SIG-M5 treated with dmso at 0.1 percent for 504 hours (cell line): ENCODE data around the gene CCS.
"Not testable (repeated sequence)": the region's sequence is repeated elsewhere in the genome, so short reads cannot be mapped to it uniquely, and the experiment has no call there.

ENCODE experiments used
- DNase-seq: peaks from one replicate; lab custom pipeline; 2025; ENCODE audit not compliant: unreplicated experiment; lab: John Stamatoyannopoulos, UW

The CCS gene

DNA sequence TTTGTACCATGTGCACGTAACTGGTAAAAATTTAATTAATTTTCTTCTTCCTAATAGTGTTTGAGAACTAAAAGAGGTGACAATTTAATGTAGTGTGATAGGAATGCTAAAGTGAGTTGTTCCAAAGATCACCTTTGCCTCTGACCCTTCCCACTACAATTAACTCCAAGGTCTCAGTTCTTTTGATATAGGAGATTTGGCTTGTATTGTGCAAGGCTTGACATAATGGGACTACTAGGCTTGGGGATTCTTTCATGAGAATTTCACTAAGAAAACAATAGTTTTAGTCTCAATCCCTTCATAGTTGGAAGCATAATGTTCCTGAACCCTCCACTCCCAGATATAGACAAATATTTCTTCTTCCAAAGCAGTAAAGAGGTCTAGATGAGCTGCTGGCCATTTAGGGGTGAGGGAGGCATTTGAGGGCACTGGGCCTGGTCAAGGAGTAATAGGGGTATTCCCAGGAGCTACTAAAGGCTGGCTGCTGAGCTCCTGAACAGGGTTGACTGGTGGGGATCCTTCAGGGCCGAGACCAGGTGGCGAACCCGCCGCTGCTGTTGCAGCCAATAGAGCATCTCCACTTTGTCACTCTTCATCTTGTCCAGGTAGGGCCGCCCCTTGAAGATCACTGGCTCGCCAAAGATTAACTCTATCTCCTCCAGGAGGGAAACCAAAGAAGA is 2.8 kb upstream of the CCS start:
- no peak for DNase-seq

DNA sequence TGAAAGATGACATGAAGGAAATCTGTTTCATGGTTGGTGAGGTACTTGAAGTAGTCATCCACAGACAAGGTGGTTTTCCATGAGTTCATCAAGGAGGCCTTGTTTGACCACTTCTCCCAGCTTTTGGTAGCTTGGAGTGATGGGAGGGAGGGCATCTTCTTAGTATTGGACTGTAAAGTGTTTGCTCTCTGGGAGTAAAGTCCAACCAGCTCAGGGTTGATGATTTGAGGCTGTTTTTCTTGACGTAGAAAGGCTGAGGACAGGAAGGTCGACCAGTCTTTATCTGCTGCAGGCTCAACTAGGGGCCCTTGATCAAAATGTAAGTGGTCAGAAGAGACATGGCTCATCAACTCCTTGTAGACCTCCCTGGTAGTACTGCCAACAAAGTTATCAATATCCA is 1.8 kb upstream of the CCS start:
- no peak for DNase-seq

DNA sequence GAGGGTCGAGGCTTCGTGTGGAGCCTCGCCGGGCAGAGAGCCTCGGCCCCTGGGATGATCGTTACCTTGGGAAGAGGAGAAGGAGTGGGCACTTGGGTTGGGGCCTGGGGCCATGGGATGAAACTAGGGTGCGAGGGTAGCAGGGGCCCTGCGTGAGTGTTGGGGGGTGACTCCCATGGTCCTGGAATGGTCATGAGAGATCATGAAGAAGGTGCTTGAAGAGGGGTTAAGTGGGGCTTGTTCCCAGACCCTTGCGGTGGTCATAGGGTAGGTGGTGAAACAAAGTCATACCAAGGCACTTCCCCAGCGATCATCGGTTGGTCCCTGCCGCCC is 284 bp downstream of the CCS start:
- no peak for DNase-seq

DNA sequence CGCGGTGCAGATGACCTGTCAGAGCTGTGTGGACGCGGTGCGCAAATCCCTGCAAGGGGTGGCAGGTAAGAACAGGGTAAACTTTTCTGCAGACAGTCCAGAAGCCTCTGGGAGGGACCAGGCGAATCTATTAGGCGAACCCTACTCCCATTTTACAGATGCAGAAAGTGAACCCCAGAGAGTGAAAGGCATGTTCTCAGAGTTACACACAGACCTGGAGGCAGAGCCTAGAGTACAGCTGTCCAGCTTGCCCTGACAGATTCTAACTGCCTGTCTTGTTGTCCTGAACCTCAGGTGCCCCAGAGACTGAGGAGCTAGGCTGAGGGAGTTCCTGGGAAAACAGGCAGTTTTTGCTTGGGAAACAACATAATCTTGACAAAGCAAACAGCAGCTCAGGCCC is 665 bp downstream of the CCS start:
- no peak for DNase-seq

DNA sequence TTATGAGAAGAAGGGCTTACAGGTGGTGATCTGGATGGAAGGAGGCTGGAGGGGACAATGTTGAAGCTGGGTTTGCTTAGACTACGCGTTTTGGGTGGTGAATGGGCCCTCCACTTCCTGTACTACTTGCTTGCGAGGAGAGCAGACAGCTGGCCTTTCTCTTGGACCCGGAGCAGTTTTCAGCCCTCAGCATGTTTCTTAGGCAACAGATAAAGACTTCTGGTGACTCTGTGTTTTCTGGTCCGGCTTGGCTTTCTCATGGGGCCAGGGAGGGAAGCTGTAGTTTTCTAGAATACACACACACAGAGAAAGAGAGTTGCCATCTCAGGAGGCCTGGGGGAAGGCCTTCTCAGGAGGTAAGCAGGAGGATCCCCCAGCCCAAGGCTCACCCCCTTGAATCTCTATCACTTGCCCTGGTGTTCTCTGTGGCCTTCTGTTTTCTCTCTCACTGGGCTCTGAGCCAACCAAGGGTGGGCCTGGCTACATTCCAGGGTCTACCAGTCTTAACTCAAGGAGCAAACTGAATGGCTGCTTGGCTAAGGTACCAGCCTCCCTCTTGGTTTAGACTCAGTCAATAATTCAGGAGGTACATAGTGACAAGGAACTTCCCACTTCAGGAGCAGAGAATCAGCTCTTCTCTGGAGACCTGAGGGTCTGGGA is 2.4 kb downstream of the CCS start:
- peak; percentile 86 for DNase-seq

DNA sequence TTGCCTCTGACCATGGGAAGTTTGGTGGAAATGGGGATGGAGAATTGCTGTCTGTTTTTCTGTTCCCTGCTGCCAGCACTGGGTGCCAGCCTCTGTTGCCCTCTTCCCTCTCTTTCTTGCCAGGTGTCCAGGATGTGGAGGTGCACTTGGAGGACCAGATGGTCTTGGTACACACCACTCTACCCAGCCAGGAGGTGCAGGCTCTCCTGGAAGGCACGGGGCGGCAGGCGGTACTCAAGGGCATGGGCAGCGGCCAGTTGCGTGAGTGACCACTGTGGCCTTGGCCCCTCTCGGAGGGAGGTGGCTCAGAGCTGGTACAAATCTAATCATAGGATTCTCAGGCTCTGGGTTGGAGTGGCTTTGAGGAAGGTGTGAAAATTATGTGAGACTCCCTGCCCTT is 6.0 kb downstream of the CCS start:
- no peak for DNase-seq

DNA sequence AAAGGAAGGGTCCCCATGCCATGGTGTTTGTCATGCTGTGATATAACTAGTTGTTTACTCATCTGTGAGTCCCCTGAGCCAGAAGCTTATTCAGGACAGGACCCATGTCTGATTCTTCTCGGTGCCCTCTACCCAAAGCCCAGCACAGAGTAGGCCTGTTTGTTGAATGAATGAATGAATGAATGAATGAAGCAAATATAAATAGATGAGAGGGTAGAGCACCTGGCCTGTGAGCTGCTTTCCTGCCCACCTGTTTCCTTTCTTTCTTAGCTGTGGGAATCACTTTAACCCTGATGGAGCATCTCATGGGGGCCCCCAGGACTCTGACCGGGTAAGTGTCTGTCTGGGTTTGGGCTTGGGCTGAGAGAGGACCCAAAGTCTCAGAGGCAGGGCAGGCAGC is 7.2 kb downstream of the CCS start:
- no peak for DNase-seq

- DNase-seq, result peak; percentile 5
These were observed 7.7 kb downstream of the CCS start for GRCh38 chr11:66600631-66601233.

DNA sequence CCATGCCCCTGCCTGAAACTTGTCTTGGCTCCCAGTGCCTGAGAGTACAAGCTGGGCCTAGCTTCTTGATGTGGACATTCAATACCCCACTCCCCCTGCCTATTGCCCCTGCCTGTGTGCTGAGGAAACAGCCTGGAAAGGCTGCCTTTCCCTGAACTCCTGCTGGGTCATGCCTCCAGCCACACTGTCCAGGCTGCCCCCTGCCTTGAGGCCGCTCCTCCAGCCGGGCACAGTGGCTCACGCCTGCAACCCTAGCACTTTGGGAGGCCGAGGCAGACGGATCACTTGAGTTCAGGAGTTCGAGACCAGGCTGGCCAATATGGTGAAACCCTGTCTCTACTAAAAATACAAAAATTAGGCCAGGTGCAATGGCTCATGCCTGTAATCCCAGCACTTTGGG is 10.1 kb downstream of the CCS start:
- DNase-seq, result no peak

DNA sequence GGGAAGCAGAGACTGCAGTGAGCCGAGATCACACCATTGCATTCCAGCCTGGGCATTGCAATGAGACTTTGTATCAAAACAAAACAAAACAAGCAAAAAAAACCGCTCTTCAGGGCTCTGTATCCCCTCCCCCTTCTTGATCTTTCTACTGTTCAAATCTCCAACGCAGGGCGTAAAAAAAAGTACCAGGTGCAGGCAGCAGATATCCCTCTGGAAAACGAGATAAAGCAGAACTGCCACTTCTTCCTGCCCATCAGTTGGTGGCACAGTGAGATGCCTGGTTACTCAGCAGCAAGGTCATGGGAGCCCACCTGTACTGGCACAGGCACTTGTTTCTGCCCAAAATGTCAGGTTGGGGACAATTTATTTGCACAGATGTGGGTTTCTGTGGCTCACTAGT is 11.2 kb downstream of the CCS start:
- no peak for DNase-seq

- not testable (repeated sequence) for DNase-seq
These were observed 13.6 kb downstream of the CCS start for GRCh38 chr11:66606608-66607007.

- no peak for DNase-seq
These were observed 14.3 kb downstream of the CCS start for GRCh38 chr11:66607126-66607834.

- no peak for DNase-seq
These were observed 17.0 kb downstream of the CCS start for GRCh38 chr11:66609721-66610617.

- DNase-seq, result no peak
These were observed 19.5 kb downstream of the CCS start for GRCh38 chr11:66612458-66612857.

GRCh38 chr11:66614073-66614472 is 21.1 kb downstream of the CCS start:
- DNase-seq, result no peak

DNA sequence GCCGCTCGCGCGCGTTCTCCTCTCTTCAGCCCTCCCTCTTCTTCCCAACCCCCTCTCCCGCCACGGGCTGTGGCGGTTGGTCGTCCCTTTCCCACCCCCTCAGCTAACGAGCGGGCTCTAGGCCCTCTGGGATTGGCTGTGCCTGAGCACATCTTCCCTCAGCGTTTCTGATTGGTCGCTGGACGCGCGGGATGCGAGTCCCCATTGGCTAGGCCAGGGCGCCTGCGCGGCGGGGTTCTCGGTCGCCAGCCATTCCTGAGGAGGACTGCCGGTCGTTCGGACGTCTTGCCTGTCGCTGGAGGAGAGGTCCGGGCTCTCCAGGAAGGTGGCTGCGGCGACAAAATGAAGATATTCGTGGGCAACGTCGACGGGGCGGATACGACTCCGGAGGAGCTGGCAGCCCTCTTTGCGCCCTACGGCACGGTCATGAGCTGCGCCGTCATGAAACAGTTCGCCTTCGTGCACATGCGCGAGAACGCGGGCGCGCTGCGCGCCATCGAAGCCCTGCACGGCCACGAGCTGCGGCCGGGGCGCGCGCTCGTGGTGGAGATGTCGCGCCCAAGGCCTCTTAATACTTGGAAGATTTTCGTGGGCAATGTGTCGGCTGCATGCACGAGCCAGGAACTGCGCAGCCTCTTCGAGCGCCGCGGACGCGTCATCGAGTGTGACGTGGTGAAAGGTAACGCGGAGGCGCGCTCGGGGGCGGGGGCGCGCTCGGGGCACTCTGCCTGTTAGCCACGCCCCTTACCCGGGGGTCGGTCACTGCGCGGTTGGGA is 23.6 kb downstream of the CCS start, which contains the start of gene RBM14:
TSS of gene RBM14 (plus strand) at position 252 of the 776 bp plus-strand sequence. CDS start at position 343, 91 bp downstream.
- DNase-seq, result peak; percentile 97

DNA sequence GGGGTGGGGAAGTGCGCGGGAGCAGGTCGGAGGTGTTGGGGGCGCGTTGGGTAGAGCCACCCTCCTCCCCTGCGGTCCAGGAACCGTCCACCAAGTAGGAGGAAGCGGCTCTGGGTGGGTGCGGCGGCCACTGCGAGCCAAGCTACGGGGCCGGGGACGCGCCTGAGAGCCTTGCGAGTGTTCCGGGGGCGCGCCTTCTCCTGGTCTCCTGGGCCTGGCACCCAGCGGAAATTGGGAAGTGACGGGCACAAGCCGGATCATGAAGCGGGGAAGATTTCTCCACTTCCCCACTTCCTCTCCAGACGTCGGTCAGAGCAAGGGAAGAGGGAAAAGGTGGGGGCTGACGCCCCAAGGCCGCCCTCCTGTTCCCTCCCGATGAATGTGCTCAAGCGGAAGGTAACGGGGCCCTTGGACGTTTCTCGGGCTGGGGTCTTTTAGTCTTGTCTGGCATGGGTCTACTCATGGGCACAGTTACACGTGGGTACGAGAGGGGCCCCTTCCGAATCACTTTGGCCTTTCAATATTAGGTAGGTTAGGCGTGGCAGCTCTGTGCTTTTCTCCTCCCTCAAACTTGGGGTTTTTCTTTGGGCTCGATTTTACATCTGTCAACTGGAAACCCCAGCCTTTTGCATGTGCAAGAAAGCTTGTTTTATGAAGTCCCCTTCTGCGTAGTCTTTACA is 24.3 kb downstream of the CCS start:
- peak; percentile 69 for DNase-seq

DNA sequence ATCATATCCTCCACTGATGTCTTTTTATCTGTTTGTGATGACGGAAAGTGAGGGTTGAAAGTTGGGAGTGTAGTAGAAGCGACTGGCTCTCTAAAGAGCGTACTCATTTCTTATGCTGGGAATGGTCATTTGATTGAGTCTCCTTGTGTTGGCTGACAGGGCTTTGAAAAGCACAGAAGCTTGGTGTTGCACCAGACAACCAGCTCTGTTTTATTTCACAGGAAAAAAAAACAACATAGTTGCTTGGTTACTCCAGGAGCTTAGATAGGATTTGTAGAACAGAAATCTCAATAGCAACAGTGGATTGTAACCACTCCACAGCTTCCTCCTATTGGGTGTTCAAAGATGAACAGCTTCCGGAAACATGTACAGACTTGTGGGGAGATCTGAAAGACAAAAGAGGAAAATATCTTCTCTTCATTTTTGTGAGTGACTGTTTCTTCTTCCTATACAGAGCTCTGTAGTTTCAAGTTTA is 26.1 kb downstream of the CCS start:
- peak; percentile 76 for DNase-seq

- DNase-seq, result no peak
These were observed 31.5 kb downstream of the CCS start for GRCh38 chr11:66624450-66624849.
